GM12878 (cell line): ENCODE data around the gene PDLIM5.

ENCODE experiments used
- CEBPB ChIP-seq, 2 experiments: fragments of 150-350 bp in 1 of 2; IDR thresholded peaks; 2 replicates each; pipeline ENCODE4 v1.6.1; 2012 to 2014; ENCODE audit warnings: low read depth in 2 of 2, low read length in 2 of 2, borderline replicate concordance in 1 of 2, inconsistent platforms in 1 of 2
- CREM ChIP-seq: IDR thresholded peaks from 2 replicates; pipeline ENCODE4 v1.6.1; 2014; ENCODE audit warnings: antibody characterized with exemption, low read depth
- EED ChIP-seq: sonication (generic); IDR thresholded peaks from 2 replicates; pipeline ENCODE4 v1.6.1; 2016; ENCODE audit warnings: antibody characterized with exemption, low read depth
- EP300 ChIP-seq, 2 experiments: fragments of 150-350 bp in 1 of 2; IDR thresholded peaks; 2 replicates each; pipeline ENCODE4 v1.6.1; 2011 to 2012; ENCODE audit warnings: low read depth in 2 of 2, low read length in 2 of 2, borderline replicate concordance in 1 of 2, improper control_type of control experiment in 1 of 2, inconsistent platforms in 1 of 2; ENCODE audit not compliant: control insufficient read depth in 1 of 2
- MTA2 ChIP-seq: fragments of 450-650 bp; IDR thresholded peaks from 2 replicates; pipeline ENCODE4 v1.6.1; 2016; ENCODE audit warnings: low read depth, mild to moderate bottlenecking, moderate library complexity
- NFIC ChIP-seq: IDR thresholded peaks from 2 replicates; pipeline ENCODE4 v1.6.1; 2012; ENCODE audit warnings: low read depth, mild to moderate bottlenecking, inconsistent platforms, low read length, moderate library complexity
- NR2C2 ChIP-seq: IDR thresholded peaks from 2 replicates; pipeline ENCODE4 v1.6.1; 2011; ENCODE audit warnings: borderline replicate concordance, low read depth; ENCODE audit not compliant: control insufficient read depth, insufficient read length
- POLR2A ChIP-seq: IDR thresholded peaks from 2 replicates; pipeline ENCODE4 v1.6.1; 2011; ENCODE audit warnings: low read depth, mild to moderate bottlenecking, low read length
- POLR2AphosphoS5 ChIP-seq: IDR thresholded peaks from 2 replicates; pipeline ENCODE4 v1.6.1; 2011; ENCODE audit warnings: mild to moderate bottlenecking, low read length, inconsistent platforms
- SREBF1 ChIP-seq: IDR thresholded peaks from 2 replicates; pipeline ENCODE4 v1.6.1; 2012; ENCODE audit warnings: mild to moderate bottlenecking, low read length
- ZNF274 ChIP-seq: IDR thresholded peaks from one replicate; pipeline ENCODE4 v1.8.0; 2011; ENCODE audit not compliant: insufficient read length, insufficient read depth
- TF ChIP-seq, protein P1 (sequence below): fragments of 450-650 bp; IDR thresholded peaks from 2 replicates; pipeline ENCODE4 v1.6.1; 2017; ENCODE audit warnings: mild to moderate bottlenecking, moderate library complexity
- TF ChIP-seq, protein P2 (sequence below), 3 experiments: IDR thresholded peaks in 2 of 3; conservative IDR thresholded peaks in 1 of 3; 2 replicates each; pipeline ENCODE4 v1.5.1; 2011; ENCODE audit warnings: low read depth in 3 of 3, low read length in 3 of 3, mild to moderate bottlenecking in 3 of 3, control low read depth in 2 of 3, moderate library complexity in 2 of 3, inconsistent platforms in 1 of 3, mixed read lengths in 1 of 3; ENCODE audit not compliant: control insufficient read depth in 2 of 3, insufficient read depth in 1 of 3; ENCODE audit errors: extremely low read depth in 1 of 3
- TF ChIP-seq, protein P3 (sequence below): IDR thresholded peaks from 2 replicates; pipeline ENCODE4 v1.6.1; 2011; ENCODE audit warnings: low read depth, low read length, improper control_type of control experiment, borderline replicate concordance

DNA sequence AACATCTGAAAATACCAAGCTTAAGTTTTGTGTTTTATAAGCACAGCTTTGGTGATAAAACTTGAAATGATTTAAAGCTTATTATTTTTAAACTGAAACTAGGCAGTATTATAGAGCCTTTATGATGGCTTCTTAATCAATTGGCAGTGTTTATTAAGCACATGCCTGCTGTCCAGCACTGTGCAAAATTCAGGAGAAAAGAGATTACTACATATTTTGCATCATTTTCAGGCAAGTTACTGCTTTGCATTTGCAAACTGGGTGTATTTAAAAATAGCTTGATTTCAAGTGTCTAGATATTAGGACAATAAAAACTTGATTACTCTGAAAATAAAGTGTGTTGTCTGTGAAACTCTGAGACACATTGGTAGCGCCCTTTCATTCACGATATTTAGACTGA is 126.5 kb downstream of the PDLIM5 start:
- TF ChIP-seq, protein P1, sequence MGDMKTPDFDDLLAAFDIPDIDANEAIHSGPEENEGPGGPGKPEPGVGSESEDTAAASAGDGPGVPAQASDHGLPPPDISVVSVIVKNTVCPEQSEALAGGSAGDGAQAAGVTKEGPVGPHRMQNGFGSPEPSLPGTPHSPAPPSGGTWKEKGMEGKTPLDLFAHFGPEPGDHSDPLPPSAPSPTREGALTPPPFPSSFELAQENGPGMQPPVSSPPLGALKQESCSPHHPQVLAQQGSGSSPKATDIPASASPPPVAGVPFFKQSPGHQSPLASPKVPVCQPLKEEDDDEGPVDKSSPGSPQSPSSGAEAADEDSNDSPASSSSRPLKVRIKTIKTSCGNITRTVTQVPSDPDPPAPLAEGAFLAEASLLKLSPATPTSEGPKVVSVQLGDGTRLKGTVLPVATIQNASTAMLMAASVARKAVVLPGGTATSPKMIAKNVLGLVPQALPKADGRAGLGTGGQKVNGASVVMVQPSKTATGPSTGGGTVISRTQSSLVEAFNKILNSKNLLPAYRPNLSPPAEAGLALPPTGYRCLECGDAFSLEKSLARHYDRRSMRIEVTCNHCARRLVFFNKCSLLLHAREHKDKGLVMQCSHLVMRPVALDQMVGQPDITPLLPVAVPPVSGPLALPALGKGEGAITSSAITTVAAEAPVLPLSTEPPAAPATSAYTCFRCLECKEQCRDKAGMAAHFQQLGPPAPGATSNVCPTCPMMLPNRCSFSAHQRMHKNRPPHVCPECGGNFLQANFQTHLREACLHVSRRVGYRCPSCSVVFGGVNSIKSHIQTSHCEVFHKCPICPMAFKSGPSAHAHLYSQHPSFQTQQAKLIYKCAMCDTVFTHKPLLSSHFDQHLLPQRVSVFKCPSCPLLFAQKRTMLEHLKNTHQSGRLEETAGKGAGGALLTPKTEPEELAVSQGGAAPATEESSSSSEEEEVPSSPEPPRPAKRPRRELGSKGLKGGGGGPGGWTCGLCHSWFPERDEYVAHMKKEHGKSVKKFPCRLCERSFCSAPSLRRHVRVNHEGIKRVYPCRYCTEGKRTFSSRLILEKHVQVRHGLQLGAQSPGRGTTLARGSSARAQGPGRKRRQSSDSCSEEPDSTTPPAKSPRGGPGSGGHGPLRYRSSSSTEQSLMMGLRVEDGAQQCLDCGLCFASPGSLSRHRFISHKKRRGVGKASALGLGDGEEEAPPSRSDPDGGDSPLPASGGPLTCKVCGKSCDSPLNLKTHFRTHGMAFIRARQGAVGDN, result no peak
- no peak for TF ChIP-seq CEBPB (IDR thresholded peaks at IDR 0.05; ENCODE audit: borderline replicate concordance in 1 of 2, low read depth in 2 of 2, low read length in 2 of 2)
- no peak for TF ChIP-seq POLR2A
- TF ChIP-seq ZNF274, result no peak
- TF ChIP-seq SREBF1, result no peak
- no peak for TF ChIP-seq NFIC
- TF ChIP-seq, protein P2, sequence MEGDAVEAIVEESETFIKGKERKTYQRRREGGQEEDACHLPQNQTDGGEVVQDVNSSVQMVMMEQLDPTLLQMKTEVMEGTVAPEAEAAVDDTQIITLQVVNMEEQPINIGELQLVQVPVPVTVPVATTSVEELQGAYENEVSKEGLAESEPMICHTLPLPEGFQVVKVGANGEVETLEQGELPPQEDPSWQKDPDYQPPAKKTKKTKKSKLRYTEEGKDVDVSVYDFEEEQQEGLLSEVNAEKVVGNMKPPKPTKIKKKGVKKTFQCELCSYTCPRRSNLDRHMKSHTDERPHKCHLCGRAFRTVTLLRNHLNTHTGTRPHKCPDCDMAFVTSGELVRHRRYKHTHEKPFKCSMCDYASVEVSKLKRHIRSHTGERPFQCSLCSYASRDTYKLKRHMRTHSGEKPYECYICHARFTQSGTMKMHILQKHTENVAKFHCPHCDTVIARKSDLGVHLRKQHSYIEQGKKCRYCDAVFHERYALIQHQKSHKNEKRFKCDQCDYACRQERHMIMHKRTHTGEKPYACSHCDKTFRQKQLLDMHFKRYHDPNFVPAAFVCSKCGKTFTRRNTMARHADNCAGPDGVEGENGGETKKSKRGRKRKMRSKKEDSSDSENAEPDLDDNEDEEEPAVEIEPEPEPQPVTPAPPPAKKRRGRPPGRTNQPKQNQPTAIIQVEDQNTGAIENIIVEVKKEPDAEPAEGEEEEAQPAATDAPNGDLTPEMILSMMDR (IDR thresholded peaks at IDR 0.05 in 2 of 3, conservative IDR thresholded peaks at IDR 0.05 in 1 of 3; ENCODE audit: control insufficient read depth in 2 of 3, extremely low read depth in 1 of 3, insufficient read depth in 1 of 3, low read depth in 3 of 3, low read length in 3 of 3), result no peak
- no peak for TF ChIP-seq EP300 (IDR thresholded peaks at IDR 0.05; ENCODE audit: borderline replicate concordance in 1 of 2, control insufficient read depth in 1 of 2, low read depth in 2 of 2, low read length in 2 of 2)
- TF ChIP-seq EED, result no peak
- no peak for TF ChIP-seq CREM
- TF ChIP-seq MTA2, result no peak
- TF ChIP-seq POLR2AphosphoS5, result no peak
- TF ChIP-seq, protein P3, sequence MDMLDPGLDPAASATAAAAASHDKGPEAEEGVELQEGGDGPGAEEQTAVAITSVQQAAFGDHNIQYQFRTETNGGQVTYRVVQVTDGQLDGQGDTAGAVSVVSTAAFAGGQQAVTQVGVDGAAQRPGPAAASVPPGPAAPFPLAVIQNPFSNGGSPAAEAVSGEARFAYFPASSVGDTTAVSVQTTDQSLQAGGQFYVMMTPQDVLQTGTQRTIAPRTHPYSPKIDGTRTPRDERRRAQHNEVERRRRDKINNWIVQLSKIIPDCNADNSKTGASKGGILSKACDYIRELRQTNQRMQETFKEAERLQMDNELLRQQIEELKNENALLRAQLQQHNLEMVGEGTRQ, result no peak
- no peak for TF ChIP-seq NR2C2
